ENCODE data around the gene LHX8.

GRCh38 chr1:75133750-75134646 lies at the start of gene LHX8:
- TF ChIP-seq CTCF (IDR thresholded peaks at IDR 0.05; ENCODE audit: low read length) (no peak), EZH2phosphoT487 (IDR thresholded peaks at IDR 0.05; ENCODE audit: low read length) (no peak)

All from MM.1S (cell line).